Left ventricle myocardium superior (tissue), 1 donor: ENCODE measurements around the gene ZNF565. TPM values are rescaled to one million over a fixed set of nuclear protein-coding genes. Genes with fewer than 3 reads are reported as not detected.
"Not testable (repeated sequence)": the region's sequence is repeated elsewhere in the genome, so short reads cannot be mapped to it uniquely, and the experiment has no call there.

ENCODE experiments used
- ATAC-seq: fragments of 200-7000 bp; cut with Tn5 transposase; one replicate; pipeline ENCODE4 v1.9.1; 2020; ENCODE audit warnings: mild to moderate bottlenecking, moderate library complexity
- DNase-seq: peaks from one replicate; pipeline ENCODE4 v3.0.0-alpha.2; 2020
- intact Hi-C: fragments of 100-400 bp; cut with micrococcal nuclease; formaldehyde crosslinking; loops from one replicate; pipeline ENCODE4 v1.11.0; 2022
- total RNA-seq: library from RNA; stranded (reverse); fragmentation: NEBNext Ultra II Directional; extraction: Animal tissue kit (Norgen Biotek cat#: 25700); gene quantifications from one replicate; pipeline ENCODE4 v1.2.1, GENCODE V29; 2021
- donor health status: DM: no; HTN: yes; CAD: no; lungs with severe emphysema.

The ZNF565 gene
- total RNA-seq, 1 donor from 2014 or later, result 4.6 TPM

- intact Hi-C loops, result no loop called here
- ATAC-seq, result peak; percentile 91
Observed at GRCh38 chr19:36152352-36153091, 61.9 kb downstream of the ZNF565 start, which contains the start of gene COX7A1. COX7A1 (minus strand) TSS chr19:36152447; CDS start chr19:36152407, 40 bp downstream.

GRCh38 chr19:36152019-36152351, 62.5 kb downstream of the ZNF565 start:
- no peak for DNase-seq
- intact Hi-C loops, result no loop called here
- no peak for ATAC-seq

More at GRCh38 chr19:36152352-36153091, 61.9 kb downstream of the ZNF565 start, which contains the start of gene COX7A1:
- peak; percentile 92 for DNase-seq

GRCh38 chr19:36151144-36152018, 63.1 kb downstream of the ZNF565 start:
- intact Hi-C loops, result no loop called here
- peak; percentile 67 for ATAC-seq
- DNase-seq, result peak; percentile 78

GRCh38 chr19:36150586-36150985, 63.9 kb downstream of the ZNF565 start:
- no peak for DNase-seq
- peak; percentile 0 for ATAC-seq

GRCh38 chr19:36149673-36150406, 64.6 kb downstream of the ZNF565 start:
- ATAC-seq, result peak; percentile 9
- intact Hi-C loops, result no loop called here
- peak; percentile 53 for DNase-seq

More at GRCh38 chr19:36150586-36150985, 63.9 kb downstream of the ZNF565 start:
- intact Hi-C loops, result no loop called here

- intact Hi-C loops, result no loop called here
- DNase-seq (no peak), ATAC-seq (no peak)
Observed at GRCh38 chr19:36144624-36145023, 69.8 kb downstream of the ZNF565 start.

GRCh38 chr19:36142496-36142895, 72.0 kb downstream of the ZNF565 start:
- ATAC-seq (no peak), DNase-seq (no peak)
- intact Hi-C loops, result no loop called here

GRCh38 chr19:36142046-36142445, 72.4 kb downstream of the ZNF565 start:
- intact Hi-C loops, result no loop called here
- no peak for ATAC-seq
- no peak for DNase-seq

GRCh38 chr19:36141039-36141927, 73.2 kb downstream of the ZNF565 start:
- DNase-seq, result peak; percentile 92
- intact Hi-C loops, result no loop called here
- ATAC-seq, result peak; percentile 78

GRCh38 chr19:36140304-36141038, 74.0 kb downstream of the ZNF565 start:
- ATAC-seq (peak; percentile 26), DNase-seq (peak; percentile 53)
- intact Hi-C loops, result no loop called here

GRCh38 chr19:36139473-36140303, 74.8 kb downstream of the ZNF565 start, which contains the start of gene CAPNS1:
CAPNS1 (plus strand) TSS chr19:36140066; CDS start chr19:36141012, 946 bp downstream.
- ATAC-seq (peak; percentile 91), DNase-seq (peak; percentile 99)
- intact Hi-C loops, result no loop called here

- DNase-seq, result no peak
- intact Hi-C loops, result no loop called here
Observed at GRCh38 chr19:36139120-36139472, 75.4 kb downstream of the ZNF565 start.

GRCh38 chr19:36136964-36137686, 77.3 kb downstream of the ZNF565 start:
- intact Hi-C loops, result no loop called here
- DNase-seq, result peak; percentile 58
- peak; percentile 24 for ATAC-seq

More at GRCh38 chr19:36139120-36139472, 75.4 kb downstream of the ZNF565 start:
- ATAC-seq, result no peak

- ATAC-seq, DNase-seq, intact Hi-C loops: not testable (repeated sequence)
Observed at GRCh38 chr19:36134867-36135266, 79.6 kb downstream of the ZNF565 start.
